Keratinocyte (primary cell): ENCODE data around the gene ASIC1. TPM values are rescaled to one million over a fixed set of nuclear protein-coding genes. Genes with fewer than 3 reads are reported as not detected.

ENCODE experiments used
- DNase-seq: peaks from one replicate; pipeline ENCODE4 v3.0.0-alpha.2; 2011; ENCODE audit warnings: low read depth, missing footprints, low spot score
- FAIRE-seq: peaks from 2 replicates; lab custom pipeline; 2011; peaks lifted over from hg19 to GRCh38; lab: Jason Lieb, UNC
- H2AFZ ChIP-seq: 2 replicates; pipeline ENCODE4 v1.6.0; 2012; ENCODE audit warnings: low read length, control low read depth, inconsistent platforms; ENCODE audit not compliant: control insufficient read depth
- H3K27ac ChIP-seq: 2 replicates; pipeline ENCODE4 v1.5.1; 2011; ENCODE audit warnings: low read length; ENCODE audit not compliant: control insufficient read depth, insufficient read depth
- H3K27me3 ChIP-seq: 3 replicates; pipeline ENCODE4 v1.6.0; 2011; ENCODE audit warnings: low read length; ENCODE audit not compliant: control insufficient read depth, insufficient read depth; ENCODE audit errors: extremely low read depth
- H3K36me3 ChIP-seq, 2 experiments: 2 replicates in 1 of 2; 3 replicates in 1 of 2; pipeline ENCODE4 v1.5.1; 2011; ENCODE audit warnings: low read length in 2 of 2, mild to moderate bottlenecking in 1 of 2; ENCODE audit not compliant: control insufficient read depth in 2 of 2, insufficient read depth in 2 of 2; ENCODE audit errors: extremely low read depth in 1 of 2
- H3K4me1 ChIP-seq: 3 replicates; pipeline ENCODE4 v1.5.1; 2011; ENCODE audit warnings: low read length; ENCODE audit not compliant: control insufficient read depth, insufficient read depth; ENCODE audit errors: extremely low read depth
- H3K4me2 ChIP-seq: 3 replicates; pipeline ENCODE4 v1.6.0; 2011; ENCODE audit warnings: low read depth, low read length; ENCODE audit not compliant: control insufficient read depth, insufficient read depth; ENCODE audit errors: extremely low read depth
- H3K4me3 ChIP-seq, 3 experiments: fragments of 200-600 bp in 1 of 3; sonication (generic) in 1 of 3; 2 replicates in 2 of 3; 3 replicates in 1 of 3; pipeline ENCODE4 v1.5.1; 2011 to 2016; ENCODE audit warnings: low read length in 3 of 3, mild to moderate bottlenecking in 3 of 3, control low read depth in 2 of 3, inconsistent platforms in 1 of 3, low read depth in 1 of 3, mixed read lengths in 1 of 3, mixed run types in 1 of 3, moderate library complexity in 1 of 3; ENCODE audit not compliant: control insufficient read depth in 2 of 3, insufficient read depth in 2 of 3; ENCODE audit errors: extremely low read depth in 1 of 3
- H3K79me2 ChIP-seq: 2 replicates; pipeline ENCODE4 v1.6.0; 2012; ENCODE audit warnings: low read length; ENCODE audit not compliant: control insufficient read depth, insufficient read depth
- H3K9ac ChIP-seq: 3 replicates; pipeline ENCODE4 v1.6.0; 2011; ENCODE audit warnings: low read length; ENCODE audit not compliant: control insufficient read depth, insufficient read depth; ENCODE audit errors: extremely low read depth
- H3K9me1 ChIP-seq: 3 replicates; pipeline ENCODE4 v1.6.0; 2011; ENCODE audit warnings: low read length; ENCODE audit not compliant: control insufficient read depth, insufficient read depth; ENCODE audit errors: extremely low read depth
- H3K9me3 ChIP-seq: 2 replicates; pipeline ENCODE4 v1.5.1; 2012; ENCODE audit warnings: low read depth, low read length; ENCODE audit not compliant: control insufficient read depth
- H4K20me1 ChIP-seq: 3 replicates; pipeline ENCODE4 v1.6.0; 2011; ENCODE audit warnings: low read length; ENCODE audit not compliant: control insufficient read depth, insufficient read depth; ENCODE audit errors: extremely low read depth
- EZH2 ChIP-seq: IDR thresholded peaks from one replicate; pipeline ENCODE4 v1.6.1; 2012; ENCODE audit warnings: inconsistent platforms, mild to moderate bottlenecking, low read length, moderate library complexity
- dilution Hi-C: fragments of 300-500 bp; cut with MboI; formaldehyde crosslinking; loops from one replicate; pipeline ENCODE4 v1.7.0; 2020; ENCODE audit warnings: low sequenced_read_pairs; ENCODE audit not compliant: extremely low pct_ligation_motif_present
- polyA plus RNA-seq, 5 experiments: library from polyadenylated mRNA; depleted of rRNA in 3 of 5; stranded (reverse) in 3 of 5; stranded (forward) in 1 of 5; unstranded in 1 of 5; fragments of >200 nt; gene quantifications; 1 replicate in 1 of 5; 2 replicates in 3 of 5; 3 replicates in 1 of 5; pipeline versions ENCODE4 v1.2.1 to v1.2.3, GENCODE V29; 2011 to 2012; ENCODE audit warnings: missing spikeins in 2 of 5, low read depth in 1 of 5, low replicate concordance in 1 of 5
- TF ChIP-seq, protein P1 (sequence below), 3 experiments: IDR thresholded peaks in 1 of 3; conservative IDR thresholded peaks in 1 of 3; optimal IDR thresholded peaks in 1 of 3; 2 replicates in 2 of 3; 3 replicates in 1 of 3; pipeline versions ENCODE3 to v1.5.1; 2011; ENCODE audit warnings: low read length in 3 of 3, mild to moderate bottlenecking in 3 of 3, moderate library complexity in 2 of 3, control low read depth in 1 of 3, inconsistent platforms in 1 of 3; ENCODE audit not compliant: insufficient read depth in 2 of 3; ENCODE audit errors: extremely low read depth in 1 of 3

ASIC1 gene
- polyA plus RNA-seq, 1 donor (not counting 4 experiments of a cell fraction or from before 2014, with no cell fraction given) = 5.7 TPM

DNA sequence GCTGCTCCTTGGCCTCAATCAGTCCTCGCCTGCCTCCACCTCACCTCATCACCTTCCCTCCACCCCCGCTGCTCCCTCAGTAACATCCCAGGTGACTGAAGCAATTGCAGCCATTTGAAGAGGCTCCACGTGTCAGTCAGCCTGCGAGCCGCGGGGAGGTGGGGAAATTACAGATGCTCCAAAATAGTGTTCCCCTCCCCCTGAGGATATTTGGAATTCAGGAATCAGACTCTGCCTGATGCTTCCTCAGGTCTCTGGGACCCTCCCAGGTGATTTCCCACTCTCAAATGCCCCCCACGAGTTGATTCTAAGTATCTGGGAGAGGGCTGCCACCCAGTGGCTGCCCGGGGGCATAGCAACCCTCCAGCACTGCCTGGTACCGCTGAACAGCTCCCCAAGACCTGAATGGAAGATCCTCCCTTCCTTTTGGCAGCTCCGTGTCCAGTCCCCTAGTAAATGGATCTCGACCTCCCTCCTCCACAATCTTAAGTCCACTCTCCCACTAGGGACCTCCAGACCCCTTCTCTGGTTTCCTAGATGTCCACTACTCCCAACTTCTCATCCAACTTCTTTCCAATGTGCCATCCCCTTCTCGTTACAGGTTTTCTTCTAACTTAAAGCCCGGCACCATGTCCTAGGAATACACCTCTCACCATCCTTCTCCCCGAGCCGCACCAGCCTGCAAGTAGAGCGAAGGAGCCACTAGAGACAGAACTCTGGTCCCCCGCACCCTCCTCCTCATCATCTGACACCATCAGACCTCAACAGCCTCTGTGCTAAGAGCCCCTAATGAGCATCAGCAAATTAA lies 1.4 kb upstream of the ASIC1 start:
- H3K9ac ChIP-seq = no peak overlapping the region
- peaks cover 5% of the 10 kb centered on the region for H3K4me1 ChIP-seq
- peak overlapping the region; percentile 78 for H3K4me2 ChIP-seq
- DNase-seq (no peak), FAIRE-seq (peak; percentile 93)
- TF ChIP-seq, protein P1, sequence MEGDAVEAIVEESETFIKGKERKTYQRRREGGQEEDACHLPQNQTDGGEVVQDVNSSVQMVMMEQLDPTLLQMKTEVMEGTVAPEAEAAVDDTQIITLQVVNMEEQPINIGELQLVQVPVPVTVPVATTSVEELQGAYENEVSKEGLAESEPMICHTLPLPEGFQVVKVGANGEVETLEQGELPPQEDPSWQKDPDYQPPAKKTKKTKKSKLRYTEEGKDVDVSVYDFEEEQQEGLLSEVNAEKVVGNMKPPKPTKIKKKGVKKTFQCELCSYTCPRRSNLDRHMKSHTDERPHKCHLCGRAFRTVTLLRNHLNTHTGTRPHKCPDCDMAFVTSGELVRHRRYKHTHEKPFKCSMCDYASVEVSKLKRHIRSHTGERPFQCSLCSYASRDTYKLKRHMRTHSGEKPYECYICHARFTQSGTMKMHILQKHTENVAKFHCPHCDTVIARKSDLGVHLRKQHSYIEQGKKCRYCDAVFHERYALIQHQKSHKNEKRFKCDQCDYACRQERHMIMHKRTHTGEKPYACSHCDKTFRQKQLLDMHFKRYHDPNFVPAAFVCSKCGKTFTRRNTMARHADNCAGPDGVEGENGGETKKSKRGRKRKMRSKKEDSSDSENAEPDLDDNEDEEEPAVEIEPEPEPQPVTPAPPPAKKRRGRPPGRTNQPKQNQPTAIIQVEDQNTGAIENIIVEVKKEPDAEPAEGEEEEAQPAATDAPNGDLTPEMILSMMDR (optimal IDR thresholded peaks at IDR 0.05 in 1 of 3, IDR thresholded peaks at IDR 0.05 in 1 of 3, conservative IDR thresholded peaks at IDR 0.05 in 1 of 3; ENCODE audit: extremely low read depth in 1 of 3, insufficient read depth in 2 of 3, low read length in 3 of 3) = peak; percentile 94 to 97 (median 97)
- TF ChIP-seq EZH2 = no peak
- dilution Hi-C loops = loop anchor here (25.0 kb wide), 1 partner anchor 194 kb away; no protein-coding TSS in a partner anchor
- no peaks in the 10 kb centered on the region for H3K9me3 ChIP-seq
- H3K9me1 ChIP-seq = no peaks in the 10 kb centered on the region
- peak overlapping the region; percentile 12 for H2AFZ ChIP-seq
- H3K4me3 ChIP-seq = peak overlapping the region in 1 of 3 experiments; percentile 45
- peaks cover 16% of the 10 kb centered on the region for H3K27me3 ChIP-seq
- no peak overlapping the region for H3K27ac ChIP-seq
- no peaks in the 10 kb centered on the region for H3K79me2 ChIP-seq
- H4K20me1 ChIP-seq = no peaks in the 10 kb centered on the region
- H3K36me3 ChIP-seq = no peaks in the 10 kb centered on the region

DNA sequence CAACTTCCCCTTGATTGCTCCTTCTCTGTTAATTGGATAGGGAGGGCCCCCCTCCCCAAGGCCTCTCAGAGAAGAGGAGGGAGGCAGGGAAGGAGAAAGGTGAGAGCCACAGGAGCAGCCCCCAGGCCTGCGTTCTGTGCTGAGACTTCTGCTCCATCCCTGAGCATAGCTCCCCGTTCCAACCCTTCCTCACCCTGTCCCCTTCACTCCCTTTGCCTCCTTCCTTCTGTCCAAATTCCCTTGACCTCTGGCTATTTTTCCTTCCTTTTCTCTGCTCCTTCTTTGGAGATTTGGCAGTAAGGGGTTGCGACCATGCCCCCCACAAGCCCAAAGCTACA lies 788 bp upstream of the ASIC1 start:
- Histone ChIP-seq H2AFZ (no peak overlapping the region), H3K36me3 (no peaks in the 10 kb centered on the region), H3K4me1 (peaks cover 5% of the 10 kb centered on the region), H3K27ac (no peak overlapping the region), H3K9me3 (no peaks in the 10 kb centered on the region), H3K27me3 (peaks cover 10% of the 10 kb centered on the region), H3K4me3 (peak overlapping the region in 1 of 3 experiments; percentile 65), H3K9ac (no peak overlapping the region), H4K20me1 (no peaks in the 10 kb centered on the region), H3K9me1 (no peaks in the 10 kb centered on the region), H3K79me2 (no peaks in the 10 kb centered on the region), H3K4me2 (peak overlapping the region; percentile 78)
- DNase-seq (no peak), FAIRE-seq (no peak)
- dilution Hi-C loops = loop anchor here (25.0 kb wide), 1 partner anchor 194 kb away; no protein-coding TSS in a partner anchor
- TF ChIP-seq EZH2 = peak; percentile 42
- TF ChIP-seq, protein P1 (optimal IDR thresholded peaks at IDR 0.05 in 1 of 3, IDR thresholded peaks at IDR 0.05 in 1 of 3, conservative IDR thresholded peaks at IDR 0.05 in 1 of 3; ENCODE audit: extremely low read depth in 1 of 3, insufficient read depth in 2 of 3, low read length in 3 of 3) = no peak
